Colonic mucosa (tissue), 4 donors: ENCODE data around the gene RGL1. TPM values are rescaled to one million over a fixed set of nuclear protein-coding genes. Genes with fewer than 3 reads are reported as not detected.

ENCODE experiments used
- DNase-seq: peaks from one replicate; pipeline ENCODE4 v3.0.0-alpha.2; 2020
- H3K27ac ChIP-seq: fragments of 200-600 bp; one replicate; pipeline ENCODE4 v1.8.0; 2021
- H3K27me3 ChIP-seq: fragments of 200-600 bp; one replicate; pipeline ENCODE4 v1.8.0; 2021
- H3K36me3 ChIP-seq: fragments of 200-600 bp; one replicate; pipeline ENCODE4 v1.8.0; 2021
- H3K4me1 ChIP-seq: fragments of 200-600 bp; one replicate; pipeline ENCODE4 v1.8.0; 2021; ENCODE audit warnings: mild to moderate bottlenecking
- H3K4me3 ChIP-seq: fragments of 200-600 bp; one replicate; pipeline ENCODE4 v1.8.0; 2021
- H3K9ac ChIP-seq, 2 donors: one replicate each; pipeline ENCODE4 v1.7.0; 2013; ENCODE audit warnings: control low read depth in 2 of 2, low read depth in 2 of 2, low read length in 2 of 2
- H3K9me3 ChIP-seq: fragments of 200-600 bp; one replicate; pipeline ENCODE4 v1.8.0; 2021
- CTCF ChIP-seq: fragments of 200-600 bp; IDR thresholded peaks from one replicate; pipeline ENCODE4 v1.8.0; 2022; ENCODE audit warnings: antibody characterized with exemption, mild to moderate bottlenecking
- intact Hi-C: fragments of 100-400 bp; cut with DNase I; formaldehyde crosslinking; loops from one replicate; pipeline ENCODE4 v1.14.1; 2022
- total RNA-seq, 2 donors: library from RNA; stranded (reverse); fragmentation: NEBNext Ultra II Directional in 1 of 2; extraction: Animal tissue kit (Norgen Biotek cat#: 25700) in 1 of 2; gene quantifications; one replicate each; pipeline ENCODE4 v1.2.1, GENCODE V29; 2021
- donor health status: healthy.
- donor health status: DM: no; HTN: no; CAD: no.
- donor health status: DM: no; HTN: no; CAD: no.

The RGL1 gene
- total RNA-seq, 2 donors from 2014 or later, result 4.0 to 9.5 TPM

GRCh38 chr1:183869230-183869629 lies 64.3 kb downstream of the RGL1 start:
- DNase-seq, result no peak
- Histone ChIP-seq H3K27ac (no peak overlapping the region), H3K27me3 (no peaks in the 10 kb centered on the region), H3K36me3 (no peaks in the 10 kb centered on the region), H3K9ac (no peak overlapping the region), H3K9me3 (no peaks in the 10 kb centered on the region), H3K4me3 (no peak overlapping the region), H3K4me1 (no peaks in the 10 kb centered on the region)
- intact Hi-C loops, result no loop called here
- no peak for TF ChIP-seq CTCF

GRCh38 chr1:183869664-183870063 lies 64.7 kb downstream of the RGL1 start:
- intact Hi-C loops, result no loop called here
- peak overlapping the region; percentile 26 for H3K27ac ChIP-seq

DNA sequence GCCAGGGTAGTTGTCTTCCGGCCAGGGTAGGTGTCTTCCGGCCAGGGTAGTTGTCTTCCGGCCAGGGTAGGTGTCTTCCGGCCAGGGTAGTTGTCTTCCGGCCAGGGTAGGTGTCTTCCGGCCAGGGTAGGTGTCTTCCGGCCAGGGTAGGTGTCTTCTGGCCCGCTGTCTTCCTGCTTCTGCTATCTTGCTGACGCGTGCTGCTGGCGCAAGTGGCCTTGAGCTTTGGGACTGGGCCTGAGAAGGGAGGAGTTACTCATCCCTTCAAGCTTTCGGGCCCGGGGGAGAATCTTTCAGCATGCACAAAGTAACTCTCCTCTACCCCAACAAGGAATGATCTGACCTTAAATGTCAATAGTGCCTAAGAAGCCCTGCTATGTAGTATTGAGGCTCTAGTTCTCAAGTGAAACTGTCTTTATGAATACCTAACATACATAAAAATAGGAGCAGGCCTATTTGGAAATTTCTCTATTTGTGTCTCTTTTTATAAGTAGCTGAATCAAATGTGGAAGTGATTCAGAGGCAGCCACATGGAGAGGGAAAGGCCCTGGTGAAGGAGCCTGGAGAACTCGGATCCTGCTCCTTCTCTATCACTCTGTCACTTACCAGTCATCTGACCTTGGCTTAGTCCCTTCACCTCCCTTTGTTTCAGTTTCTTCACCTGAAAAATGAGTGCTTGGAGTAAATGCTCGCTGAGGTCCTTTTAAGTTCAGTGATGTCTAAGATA lies 65.6 kb downstream of the RGL1 start:
- H3K4me1 ChIP-seq, result no peaks in the 10 kb centered on the region
- H3K4me3 ChIP-seq, result no peak overlapping the region
- no peaks in the 10 kb centered on the region for H3K9me3 ChIP-seq
- DNase-seq, result peak; percentile 34
- no peak for TF ChIP-seq CTCF
- H3K9ac ChIP-seq, result no peak overlapping the region
- H3K36me3 ChIP-seq, result no peaks in the 10 kb centered on the region
- H3K27ac ChIP-seq, result peak overlapping the region; percentile 26
- intact Hi-C loops, result no loop called here
- H3K27me3 ChIP-seq, result no peaks in the 10 kb centered on the region

More at GRCh38 chr1:183869664-183870063, 64.7 kb downstream of the RGL1 start:
- no peak for DNase-seq
- no peak overlapping the region for H3K4me3 ChIP-seq
- H3K36me3 ChIP-seq, result no peaks in the 10 kb centered on the region
- no peak overlapping the region for H3K9ac ChIP-seq
- no peaks in the 10 kb centered on the region for H3K27me3 ChIP-seq
- no peaks in the 10 kb centered on the region for H3K4me1 ChIP-seq
- no peak for TF ChIP-seq CTCF
- no peaks in the 10 kb centered on the region for H3K9me3 ChIP-seq

- H3K9ac ChIP-seq, result no peak overlapping the region
- no peak overlapping the region for H3K4me3 ChIP-seq
- DNase-seq, result no peak
- H3K27me3 ChIP-seq, result no peaks in the 10 kb centered on the region
- no peaks in the 10 kb centered on the region for H3K9me3 ChIP-seq
- no peak for TF ChIP-seq CTCF
- H3K27ac ChIP-seq, result peak overlapping the region; percentile 26
- H3K4me1 ChIP-seq, result no peaks in the 10 kb centered on the region
- no peaks in the 10 kb centered on the region for H3K36me3 ChIP-seq
- intact Hi-C loops, result no loop called here
Measured at GRCh38 chr1:183871142-183871541, 66.2 kb downstream of the RGL1 start.

GRCh38 chr1:183871601-183872000 lies 66.7 kb downstream of the RGL1 start:
- Histone ChIP-seq H3K36me3 (no peaks in the 10 kb centered on the region), H3K9ac (no peak overlapping the region), H3K4me3 (no peak overlapping the region), H3K9me3 (no peaks in the 10 kb centered on the region), H3K27ac (peak overlapping the region; percentile 26), H3K4me1 (no peaks in the 10 kb centered on the region), H3K27me3 (no peaks in the 10 kb centered on the region)
- TF ChIP-seq CTCF, result no peak
- DNase-seq, result no peak
- intact Hi-C loops, result no loop called here
